NK-92 (cell line): ENCODE results near the gene FAAP100.

ENCODE experiments used
- DNase-seq: peaks from one replicate; lab custom pipeline; 2025; ENCODE audit not compliant: unreplicated experiment; lab: John Stamatoyannopoulos, UW

The FAAP100 gene

GRCh38 chr17:81553616-81554181 is 1.5 kb upstream of the FAAP100 start:
- no peak for DNase-seq

GRCh38 chr17:81553018-81553615 is 964 bp upstream of the FAAP100 start:
- no peak for DNase-seq

GRCh38 chr17:81551458-81552243 is 502 bp downstream of the FAAP100 start:
- no peak for DNase-seq

GRCh38 chr17:81550830-81551457 is 1.2 kb downstream of the FAAP100 start:
- no peak for DNase-seq

GRCh38 chr17:81550285-81550684 is 1.9 kb downstream of the FAAP100 start:
- no peak for DNase-seq

- no peak for DNase-seq
These were observed 2.3 kb downstream of the FAAP100 start for GRCh38 chr17:81549826-81550225.

- DNase-seq = no peak
These were observed 3.1 kb downstream of the FAAP100 start for GRCh38 chr17:81549031-81549557.

- no peak for DNase-seq
These were observed 4.6 kb downstream of the FAAP100 start for GRCh38 chr17:81547614-81547982.

GRCh38 chr17:81546906-81547613 is 5.1 kb downstream of the FAAP100 start:
- no peak for DNase-seq

GRCh38 chr17:81545160-81545949 is 6.8 kb downstream of the FAAP100 start:
- DNase-seq = no peak

- DNase-seq = no peak
These were observed 7.7 kb downstream of the FAAP100 start for GRCh38 chr17:81544281-81544974.

GRCh38 chr17:81543756-81544155 is 8.4 kb downstream of the FAAP100 start:
- no peak for DNase-seq

GRCh38 chr17:81543339-81543675 is 8.8 kb downstream of the FAAP100 start:
- no peak for DNase-seq

- DNase-seq = no peak
These were observed 9.5 kb downstream of the FAAP100 start for GRCh38 chr17:81542431-81543338.

- no peak for DNase-seq
These were observed 11.0 kb downstream of the FAAP100 start for GRCh38 chr17:81541123-81541522.

GRCh38 chr17:81540676-81541027 is 11.5 kb downstream of the FAAP100 start:
- no peak for DNase-seq

GRCh38 chr17:81539961-81540675 is 12.0 kb downstream of the FAAP100 start:
- DNase-seq = no peak

GRCh38 chr17:81539571-81539900 is 12.6 kb downstream of the FAAP100 start:
- no peak for DNase-seq
